H1 (cell line): ENCODE results near the gene EEIG1. TPM values are rescaled to one million over a fixed set of nuclear protein-coding genes. Genes with fewer than 3 reads are reported as not detected.

ENCODE experiments used
- CTCF ChIA-PET: fragments of 300-600 bp; sonication (Branson Sonifier 250); formaldehyde crosslinking; loops from one replicate; lab custom pipeline; 2021; ENCODE audit not compliant: partially characterized antibody; lab: Charles Lee
- POLR2A ChIA-PET: fragments of 300-600 bp; sonication (Branson Sonifier 250); formaldehyde crosslinking; loops from one replicate; lab custom pipeline; 2021; ENCODE audit warnings: inconsistent platforms; ENCODE audit not compliant: partially characterized antibody; lab: Charles Lee
- DNase-seq, 2 experiments: peaks; one replicate each; pipeline versions ENCODE4 v3.0.0 to v3.0.0-alpha.2; 2010 to 2022; ENCODE audit warnings: low spot score in 2 of 2, low read depth in 1 of 2, mixed read lengths in 1 of 2
- FAIRE-seq: peaks from 2 replicates; lab custom pipeline; 2011; peaks lifted over from hg19 to GRCh38; lab: Jason Lieb, UNC
- H2AFZ ChIP-seq: 2 replicates; pipeline ENCODE4 v1.8.1; 2012; ENCODE audit warnings: low read length, inconsistent platforms
- H2AK5ac ChIP-seq: 2 replicates; pipeline ENCODE4 v1.6.1; 2013; ENCODE audit warnings: low read depth, low read length
- H2BK120ac ChIP-seq: replicated peaks from 2 replicates; pipeline ENCODE3; 2013; ENCODE audit warnings: low read depth, low read length, inconsistent platforms
- H2BK12ac ChIP-seq: 2 replicates; pipeline ENCODE4 v1.6.1; 2013; ENCODE audit warnings: low read depth, low read length
- H2BK15ac ChIP-seq: 2 replicates; pipeline ENCODE4 v1.6.1; 2013; ENCODE audit warnings: low read length
- H2BK20ac ChIP-seq: 2 replicates; pipeline ENCODE4 v1.6.1; 2013; ENCODE audit warnings: low read length
- H2BK5ac ChIP-seq: 2 replicates; pipeline ENCODE4 v1.6.1; 2013; ENCODE audit warnings: low read depth, low read length
- H3K14ac ChIP-seq: 2 replicates; pipeline ENCODE4 v1.6.1; 2013; ENCODE audit warnings: inconsistent platforms; ENCODE audit not compliant: insufficient read length
- H3K18ac ChIP-seq: 2 replicates; pipeline ENCODE4 v1.6.1; 2013; ENCODE audit warnings: low read length; ENCODE audit errors: extremely low read depth
- H3K23ac ChIP-seq: 2 replicates; pipeline ENCODE4 v1.6.1; 2013; ENCODE audit warnings: inconsistent platforms; ENCODE audit not compliant: insufficient read length
- H3K23me2 ChIP-seq: 2 replicates; pipeline ENCODE4 v1.6.1; 2013; ENCODE audit warnings: low read depth, low read length
- H3K27ac ChIP-seq: 2 replicates; pipeline ENCODE4 v1.6.1; 2011; ENCODE audit warnings: low read depth, low read length, inconsistent platforms
- H3K27me3 ChIP-seq, 4 experiments: replicated peaks in 1 of 4; 1 replicate in 1 of 4; 2 replicates in 3 of 4; pipeline versions ENCODE4 v1.6.1 to v1.8.1; 2011 to 2013; ENCODE audit warnings: low read length in 3 of 4, mild to moderate bottlenecking in 3 of 4, inconsistent platforms in 2 of 4, mixed read lengths in 2 of 4, moderate library complexity in 1 of 4; ENCODE audit not compliant: control insufficient read depth in 3 of 4, insufficient read depth in 3 of 4; ENCODE audit errors: extremely low read depth in 1 of 4
- H3K36me3 ChIP-seq, 4 experiments: 2 replicates each; pipeline versions ENCODE4 v1.6.1 to v1.8.1; 2011 to 2013; ENCODE audit warnings: mild to moderate bottlenecking in 4 of 4, low read length in 3 of 4, moderate library complexity in 2 of 4, control low read depth in 1 of 4, inconsistent platforms in 1 of 4; ENCODE audit not compliant: insufficient read depth in 4 of 4, control insufficient read depth in 2 of 4
- H3K4ac ChIP-seq: replicated peaks from 2 replicates; pipeline ENCODE3; 2013; ENCODE audit warnings: low read length, low read depth, mixed read lengths, inconsistent platforms; ENCODE audit not compliant: insufficient read length
- H3K4me1 ChIP-seq, 4 experiments: replicated peaks in 1 of 4; 1 replicate in 1 of 4; 2 replicates in 3 of 4; pipeline versions ENCODE4 v1.6.1 to v1.8.1; 2011 to 2013; ENCODE audit warnings: low read length in 3 of 4, inconsistent platforms in 2 of 4, mixed read lengths in 1 of 4; ENCODE audit not compliant: insufficient read depth in 4 of 4, control insufficient read depth in 3 of 4
- H3K4me2 ChIP-seq, 2 experiments: 2 replicates each; pipeline versions ENCODE4 v1.6.1 to v1.8.1; 2011 to 2013; ENCODE audit warnings: low read depth in 2 of 2, low read length in 2 of 2, control low read depth in 1 of 2, inconsistent platforms in 1 of 2, mild to moderate bottlenecking in 1 of 2; ENCODE audit not compliant: insufficient read depth in 1 of 2
- H3K4me3 ChIP-seq, 4 experiments: fragments of 200-600, 300-600 bp in 1 of 4; sonication (generic), shearing (Covaris generic), sonication (Bioruptor Twin) in 1 of 4; 2 replicates each; pipeline versions ENCODE4 v1.5.1 to v1.8.1; 2011 to 2016; ENCODE audit warnings: low read length in 4 of 4, low read depth in 3 of 4, control low read depth in 2 of 4, inconsistent platforms in 2 of 4, mild to moderate bottlenecking in 2 of 4, mixed read lengths in 1 of 4, moderate library complexity in 1 of 4; ENCODE audit not compliant: insufficient read depth in 2 of 4; ENCODE audit errors: extremely low read depth in 1 of 4
- H3K56ac ChIP-seq: replicated peaks from 2 replicates; pipeline ENCODE3; 2013; ENCODE audit warnings: low read depth, mild to moderate bottlenecking, mixed read lengths, low read length, inconsistent platforms; ENCODE audit not compliant: insufficient read length
- H3K79me1 ChIP-seq: 2 replicates; pipeline ENCODE4 v1.6.1; 2013; ENCODE audit warnings: low read depth, low read length, control low read depth
- H3K79me2 ChIP-seq, 2 experiments: 2 replicates each; pipeline versions ENCODE4 v1.6.1 to v1.8.1; 2012 to 2013; ENCODE audit warnings: low read length in 2 of 2, mild to moderate bottlenecking in 2 of 2, inconsistent platforms in 1 of 2; ENCODE audit not compliant: insufficient read depth in 2 of 2, control insufficient read depth in 1 of 2
- H3K9ac ChIP-seq, 4 experiments: replicated peaks in 1 of 4; 1 replicate in 1 of 4; 2 replicates in 3 of 4; pipeline versions ENCODE4 v1.6.1 to v1.8.1; 2011 to 2013; ENCODE audit warnings: low read depth in 3 of 4, low read length in 3 of 4, control low read depth in 2 of 4, mild to moderate bottlenecking in 2 of 4, moderate library complexity in 2 of 4, inconsistent platforms in 1 of 4; ENCODE audit errors: extremely low read depth in 1 of 4
- H3K9me3 ChIP-seq, 2 experiments: 2 replicates each; pipeline versions ENCODE4 v1.6.1 to v1.8.1; 2012 to 2013; ENCODE audit warnings: mild to moderate bottlenecking in 2 of 2, moderate library complexity in 2 of 2, control low read depth in 1 of 2, inconsistent platforms in 1 of 2, low read depth in 1 of 2, low read length in 1 of 2, mixed read lengths in 1 of 2; ENCODE audit not compliant: insufficient read depth in 2 of 2
- H4K20me1 ChIP-seq, 2 experiments: replicated peaks in 1 of 2; 2 replicates each; pipeline versions ENCODE3 to v1.8.1; 2011 to 2013; ENCODE audit warnings: inconsistent platforms in 2 of 2, low read length in 2 of 2, mild to moderate bottlenecking in 1 of 2; ENCODE audit not compliant: insufficient read depth in 2 of 2, control insufficient read depth in 1 of 2
- H4K5ac ChIP-seq: 2 replicates; pipeline ENCODE4 v1.6.1; 2013; ENCODE audit warnings: low read length, low read depth, mixed read lengths, inconsistent platforms; ENCODE audit not compliant: insufficient read length
- H4K8ac ChIP-seq: 2 replicates; pipeline ENCODE4 v1.8.0; 2013; ENCODE audit warnings: mild to moderate bottlenecking, moderate library complexity, low read length, inconsistent platforms; ENCODE audit not compliant: insufficient read depth; ENCODE audit errors: extremely low read depth
- H4K91ac ChIP-seq: replicated peaks from 2 replicates; pipeline ENCODE3; 2013; ENCODE audit warnings: low read length, mixed read lengths, inconsistent platforms; ENCODE audit not compliant: insufficient read length
- ASH2L ChIP-seq: fragments of 200-600, 300-600 bp; sonication (generic); IDR thresholded peaks from one replicate; pipeline ENCODE4 v1.7.1; 2017; ENCODE audit warnings: low read length
- BACH1 ChIP-seq: IDR thresholded peaks from 2 replicates; pipeline ENCODE4 v1.6.1; 2012; ENCODE audit warnings: low read length, improper control_type of control experiment
- CBX8 ChIP-seq: fragments of 300-800, 300-1000 bp; sonication (generic); IDR thresholded peaks from 2 replicates; pipeline ENCODE4 v1.7.1; 2016; ENCODE audit warnings: low read depth, low read length, borderline replicate concordance
- CEBPB ChIP-seq: IDR thresholded peaks from 2 replicates; pipeline ENCODE4 v1.6.1; 2012; ENCODE audit warnings: low read depth, low read length
- CHD1 ChIP-seq: IDR thresholded peaks from 2 replicates; pipeline ENCODE4 v1.6.1; 2012; ENCODE audit warnings: low read depth, low read length, improper control_type of control experiment
- CREB1 ChIP-seq: IDR thresholded peaks from 2 replicates; pipeline ENCODE4 v1.6.1; 2012; ENCODE audit warnings: inconsistent platforms
- EP300 ChIP-seq, 2 experiments: IDR thresholded peaks; 1 replicate in 1 of 2; 2 replicates in 1 of 2; pipeline ENCODE4 v1.6.1; 2011 to 2012; ENCODE audit warnings: low read depth in 2 of 2, low read length in 2 of 2, mild to moderate bottlenecking in 2 of 2, borderline replicate concordance in 1 of 2, inconsistent platforms in 1 of 2, moderate library complexity in 1 of 2
- HDAC2 ChIP-seq, 2 experiments: fragments of 300-600 bp in 1 of 2; sonication (generic) in 1 of 2; IDR thresholded peaks; 2 replicates each; pipeline ENCODE4 v1.6.1; 2011 to 2012; ENCODE audit warnings: low read depth in 2 of 2, low read length in 2 of 2, mild to moderate bottlenecking in 2 of 2, moderate library complexity in 2 of 2, borderline replicate concordance in 1 of 2, inconsistent platforms in 1 of 2
- KDM5A ChIP-seq: fragments of 200-600 bp; IDR thresholded peaks from 2 replicates; pipeline ENCODE4 v1.7.1; 2012; ENCODE audit warnings: mild to moderate bottlenecking, low read length, inconsistent platforms, mixed read lengths
- MAFK ChIP-seq: IDR thresholded peaks from 2 replicates; pipeline ENCODE4 v1.6.1; 2012; ENCODE audit warnings: low read depth, mild to moderate bottlenecking, improper control_type of control experiment, low read length
- NANOG ChIP-seq: IDR thresholded peaks from 2 replicates; pipeline ENCODE4 v1.6.1; 2011; ENCODE audit warnings: low read length, low read depth, mild to moderate bottlenecking, inconsistent platforms; ENCODE audit not compliant: insufficient read depth, poor library complexity, severe bottlenecking
- POLR2A ChIP-seq, 2 experiments: IDR thresholded peaks; 1 replicate in 1 of 2; 2 replicates in 1 of 2; pipeline ENCODE4 v1.6.1; 2011; ENCODE audit warnings: low read depth in 2 of 2, low read length in 2 of 2, mild to moderate bottlenecking in 2 of 2; ENCODE audit errors: control extremely low read depth in 1 of 2
- POU5F1 ChIP-seq: IDR thresholded peaks from 2 replicates; pipeline ENCODE4 v1.6.1; 2011; ENCODE audit warnings: low read depth, mild to moderate bottlenecking, low read length, moderate library complexity
- WGBS, 2 experiments: shearing (Covaris generic) in 1 of 2; methylation state at CpG; one replicate each; pipeline versions ENCODE4 v1.1.6 to v1.1.7; 2013 to 2015; ENCODE audit warnings: low lambda C conversion rate in 2 of 2, mixed read lengths in 2 of 2, inconsistent platforms in 1 of 2, low coverage in 1 of 2, missing lambda C conversion rate in 1 of 2; ENCODE audit not compliant: insufficient replicate concordance in 2 of 2, insufficient coverage in 1 of 2, insufficient read length in 1 of 2; ENCODE audit errors: extremely low coverage in 1 of 2, missing lambda C conversion rate in 1 of 2; 5-methylcytosine and 5-hydroxymethylcytosine counted together
- polyA plus RNA-seq, 7 experiments: library from polyadenylated mRNA; depleted of rRNA in 3 of 7; stranded (reverse) in 5 of 7; unstranded in 2 of 7; fragments of >200 nt in 5 of 7; fragments of 200-250 nt in 2 of 7; gene quantifications; 1 replicate in 5 of 7; 2 replicates in 1 of 7; 4 replicates in 1 of 7; pipeline versions ENCODE4 v1.2.1 to v1.2.3, GENCODE V29; 2011 to 2013; ENCODE audit warnings: missing spikeins in 2 of 7, mixed read lengths in 2 of 7
- total RNA-seq: library from RNA; stranded (reverse); fragmentation: NEBNext Ultra II Directional; extraction: Animal tissue kit (Norgen Biotek cat#: 25700); gene quantifications from 2 replicates; pipeline ENCODE4 v1.2.1, GENCODE V29; 2021

The EEIG1 gene
- total and polyA plus RNA-seq, 2 of the 8 experiments (the other 6 are each of a cell fraction or from before 2014, with no cell fraction given): 29.8 to 50.8 TPM

DNA sequence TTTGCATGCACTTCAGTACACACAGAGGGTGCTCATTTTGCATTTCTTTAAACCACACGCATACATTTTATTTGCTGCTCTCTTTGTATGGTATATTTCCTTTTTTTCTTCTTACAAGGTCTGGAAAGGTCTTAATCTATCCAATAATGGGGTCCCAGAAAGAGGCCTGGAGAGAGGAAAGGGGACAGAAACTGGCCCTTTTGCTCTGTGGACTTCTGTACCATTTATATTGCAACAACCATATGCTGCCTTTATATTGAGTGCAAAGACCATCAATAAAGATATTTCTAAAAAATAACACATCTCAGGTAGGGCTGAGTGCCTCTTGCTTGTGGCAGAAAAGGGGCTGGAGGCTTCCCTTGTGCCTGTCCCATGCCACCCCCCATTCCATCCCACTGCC is 27.6 kb downstream of the EEIG1 start:
- Histone ChIP-seq H3K27ac (no peak overlapping the region), H3K23ac (no peak overlapping the region), H3K9ac (no peak overlapping the region), H3K9me3 (no peaks in the 10 kb centered on the region), H3K18ac (no peak overlapping the region), H2AFZ (no peak overlapping the region), H4K91ac (no peak overlapping the region), H3K56ac (no peak overlapping the region), H3K4me3 (no peak overlapping the region), H3K27me3 (no peaks in the 10 kb centered on the region), H2BK12ac (no peak overlapping the region), H4K5ac (no peak overlapping the region), H3K36me3 (peaks cover 0 to 2% (median 0%) of the 10 kb centered on the region in 4 experiments; a peak in 2 of 8 replicates), H2AK5ac (no peak overlapping the region), H4K8ac (no peak overlapping the region; the same call in 1 of the 2 replicates), H4K20me1 (peaks cover 22 to 29% of the 10 kb centered on the region in 2 experiments), H2BK15ac (no peak overlapping the region), H3K4ac (no peak overlapping the region), H3K4me2 (no peak overlapping the region), H2BK20ac (no peak overlapping the region), H3K14ac (no peak overlapping the region), H2BK120ac (no peak overlapping the region), H3K79me2 (peaks cover 0 to 61% of the 10 kb centered on the region in 2 experiments; a peak in 2 of 4 replicates), H2BK5ac (no peak overlapping the region), H3K79me1 (peaks cover 22% of the 10 kb centered on the region), H3K4me1 (peaks cover 0 to 11% (median 7%) of the 10 kb centered on the region in 4 experiments; a peak in 4 of 7 replicates), H3K23me2 (no peaks in the 10 kb centered on the region)
- whole genome bisulfite sequencing, 2 experiments: 81% methylated on average over 1 of the region's 1 CpG; no CpG with 5 or more reads in 1 of the 2 experiments
- FAIRE-seq: no peak
- ChIA-PET POLR2A (interaction anchor here (1.0 to 2.1 kb wide), 3 partner anchors 10 to 140 kb away, joined by 3 to 6 read pairs (median 4); no protein-coding TSS in a partner anchor), CTCF (interaction anchor here (1.0 to 35.5 kb wide), 7 partner anchors 8 to 164 kb away, joined by 3 to 825 read pairs (median 6); no protein-coding TSS in a partner anchor)
- DNase-seq: no peak
- TF ChIP-seq POU5F1: no peak
- TF ChIP-seq CREB1: no peak
- TF ChIP-seq CBX8: no peak
- TF ChIP-seq HDAC2 (IDR thresholded peaks at IDR 0.05; ENCODE audit: borderline replicate concordance in 1 of 2, low read depth in 2 of 2, low read length in 2 of 2): no peak
- TF ChIP-seq MAFK: no peak
- TF ChIP-seq CEBPB: no peak
- no peak for TF ChIP-seq NANOG
- no peak for TF ChIP-seq POLR2A (IDR thresholded peaks at IDR 0.05; ENCODE audit: control extremely low read depth in 1 of 2, low read depth in 2 of 2, low read length in 2 of 2)
- no peak for TF ChIP-seq BACH1
- TF ChIP-seq ASH2L: no peak
- TF ChIP-seq EP300 (IDR thresholded peaks at IDR 0.05; ENCODE audit: borderline replicate concordance in 1 of 2, low read depth in 2 of 2, low read length in 2 of 2): no peak
- no peak for TF ChIP-seq KDM5A
- no peak for TF ChIP-seq CHD1
